ENCODE measurements around the gene TCEA2. TPM values are rescaled to one million over a fixed set of nuclear protein-coding genes. Genes with fewer than 3 reads are reported as not detected.

TCEA2 gene
- polyA plus RNA-seq, 1 donor from 2014 or later: 87.7 TPM

GRCh38 chr20:64038565-64039292 is 24.3 kb upstream of the TCEA2 start:
- H3K79me2 ChIP-seq (replicated peaks; ENCODE audit: insufficient read depth, low read length): no peaks in the 10 kb centered on the region
- peak overlapping the region; percentile 67 for H3K4me3 ChIP-seq (ENCODE audit: low read length)
- H3K27ac ChIP-seq (ENCODE audit: low read length): no peak overlapping the region
- H2AFZ ChIP-seq (ENCODE audit: low read depth, low read length): no peak overlapping the region
- TF ChIP-seq MXI1 (conservative IDR thresholded peaks at IDR 0.05; ENCODE audit: poor library complexity, severe bottlenecking) (no peak), TAF1 (IDR thresholded peaks at IDR 0.05; ENCODE audit: low read depth) (no peak), EP300 (conservative IDR thresholded peaks at IDR 0.05; ENCODE audit: poor library complexity, severe bottlenecking) (no peak), EZH2 (IDR thresholded peaks at IDR 0.05; ENCODE audit: borderline replicate concordance, insufficient read depth, low read length, poor library complexity, severe bottlenecking) (no peak), POLR2AphosphoS5 (IDR thresholded peaks at IDR 0.05) (no peak), SMC3 (conservative IDR thresholded peaks at IDR 0.05; ENCODE audit: poor library complexity) (peak; percentile 84), RAD21 (conservative IDR thresholded peaks at IDR 0.05) (peak; percentile 78)
- TF ChIP-seq, protein P1, sequence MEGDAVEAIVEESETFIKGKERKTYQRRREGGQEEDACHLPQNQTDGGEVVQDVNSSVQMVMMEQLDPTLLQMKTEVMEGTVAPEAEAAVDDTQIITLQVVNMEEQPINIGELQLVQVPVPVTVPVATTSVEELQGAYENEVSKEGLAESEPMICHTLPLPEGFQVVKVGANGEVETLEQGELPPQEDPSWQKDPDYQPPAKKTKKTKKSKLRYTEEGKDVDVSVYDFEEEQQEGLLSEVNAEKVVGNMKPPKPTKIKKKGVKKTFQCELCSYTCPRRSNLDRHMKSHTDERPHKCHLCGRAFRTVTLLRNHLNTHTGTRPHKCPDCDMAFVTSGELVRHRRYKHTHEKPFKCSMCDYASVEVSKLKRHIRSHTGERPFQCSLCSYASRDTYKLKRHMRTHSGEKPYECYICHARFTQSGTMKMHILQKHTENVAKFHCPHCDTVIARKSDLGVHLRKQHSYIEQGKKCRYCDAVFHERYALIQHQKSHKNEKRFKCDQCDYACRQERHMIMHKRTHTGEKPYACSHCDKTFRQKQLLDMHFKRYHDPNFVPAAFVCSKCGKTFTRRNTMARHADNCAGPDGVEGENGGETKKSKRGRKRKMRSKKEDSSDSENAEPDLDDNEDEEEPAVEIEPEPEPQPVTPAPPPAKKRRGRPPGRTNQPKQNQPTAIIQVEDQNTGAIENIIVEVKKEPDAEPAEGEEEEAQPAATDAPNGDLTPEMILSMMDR (IDR thresholded peaks at IDR 0.05; ENCODE audit: poor library complexity, severe bottlenecking): peak; percentile 71
- TF ChIP-seq, protein P2, sequence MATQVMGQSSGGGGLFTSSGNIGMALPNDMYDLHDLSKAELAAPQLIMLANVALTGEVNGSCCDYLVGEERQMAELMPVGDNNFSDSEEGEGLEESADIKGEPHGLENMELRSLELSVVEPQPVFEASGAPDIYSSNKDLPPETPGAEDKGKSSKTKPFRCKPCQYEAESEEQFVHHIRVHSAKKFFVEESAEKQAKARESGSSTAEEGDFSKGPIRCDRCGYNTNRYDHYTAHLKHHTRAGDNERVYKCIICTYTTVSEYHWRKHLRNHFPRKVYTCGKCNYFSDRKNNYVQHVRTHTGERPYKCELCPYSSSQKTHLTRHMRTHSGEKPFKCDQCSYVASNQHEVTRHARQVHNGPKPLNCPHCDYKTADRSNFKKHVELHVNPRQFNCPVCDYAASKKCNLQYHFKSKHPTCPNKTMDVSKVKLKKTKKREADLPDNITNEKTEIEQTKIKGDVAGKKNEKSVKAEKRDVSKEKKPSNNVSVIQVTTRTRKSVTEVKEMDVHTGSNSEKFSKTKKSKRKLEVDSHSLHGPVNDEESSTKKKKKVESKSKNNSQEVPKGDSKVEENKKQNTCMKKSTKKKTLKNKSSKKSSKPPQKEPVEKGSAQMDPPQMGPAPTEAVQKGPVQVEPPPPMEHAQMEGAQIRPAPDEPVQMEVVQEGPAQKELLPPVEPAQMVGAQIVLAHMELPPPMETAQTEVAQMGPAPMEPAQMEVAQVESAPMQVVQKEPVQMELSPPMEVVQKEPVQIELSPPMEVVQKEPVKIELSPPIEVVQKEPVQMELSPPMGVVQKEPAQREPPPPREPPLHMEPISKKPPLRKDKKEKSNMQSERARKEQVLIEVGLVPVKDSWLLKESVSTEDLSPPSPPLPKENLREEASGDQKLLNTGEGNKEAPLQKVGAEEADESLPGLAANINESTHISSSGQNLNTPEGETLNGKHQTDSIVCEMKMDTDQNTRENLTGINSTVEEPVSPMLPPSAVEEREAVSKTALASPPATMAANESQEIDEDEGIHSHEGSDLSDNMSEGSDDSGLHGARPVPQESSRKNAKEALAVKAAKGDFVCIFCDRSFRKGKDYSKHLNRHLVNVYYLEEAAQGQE (IDR thresholded peaks at IDR 0.05; ENCODE audit: borderline replicate concordance): no peak
- H3K9me3 ChIP-seq (ENCODE audit: low read length): no peaks in the 10 kb centered on the region
- no peaks in the 10 kb centered on the region for H3F3A ChIP-seq (ENCODE audit: insufficient read depth, low read length, poor library complexity, severe bottlenecking)
- no peaks in the 10 kb centered on the region for H3K36me3 ChIP-seq (ENCODE audit: insufficient read depth, low read length)
- peak overlapping the region; percentile 50 for H3K9ac ChIP-seq (ENCODE audit: low read length)
- H3K9me2 ChIP-seq (ENCODE audit: insufficient read depth, low read length): no peaks in the 10 kb centered on the region
- H3K4me2 ChIP-seq (ENCODE audit: low read length): no peak overlapping the region
- H4K20me1 ChIP-seq (ENCODE audit: insufficient read depth): no peaks in the 10 kb centered on the region
- peaks cover 66% of the 10 kb centered on the region for H3K27me3 ChIP-seq (ENCODE audit: insufficient read depth, low read depth, low read length)

GRCh38 chr20:64039293-64040160 is 23.5 kb upstream of the TCEA2 start:
- H3K4me2 ChIP-seq (ENCODE audit: low read length): no peak overlapping the region
- no peaks in the 10 kb centered on the region for H3F3A ChIP-seq (ENCODE audit: insufficient read depth, low read length, poor library complexity, severe bottlenecking)
- H3K27ac ChIP-seq (ENCODE audit: low read length): no peak overlapping the region
- TF ChIP-seq, protein P2 (IDR thresholded peaks at IDR 0.05; ENCODE audit: borderline replicate concordance): no peak
- TF ChIP-seq RAD21 (conservative IDR thresholded peaks at IDR 0.05) (no peak), SMC3 (conservative IDR thresholded peaks at IDR 0.05; ENCODE audit: poor library complexity) (peak; percentile 4)
- no peaks in the 10 kb centered on the region for H3K79me2 ChIP-seq (replicated peaks; ENCODE audit: insufficient read depth, low read length)
- peak overlapping the region; percentile 67 for H3K4me3 ChIP-seq (ENCODE audit: low read length)
- H3K36me3 ChIP-seq (ENCODE audit: insufficient read depth, low read length): no peaks in the 10 kb centered on the region
- H3K9me2 ChIP-seq (ENCODE audit: insufficient read depth, low read length): no peaks in the 10 kb centered on the region
- no peaks in the 10 kb centered on the region for H4K20me1 ChIP-seq (ENCODE audit: insufficient read depth)
- peaks cover 74% of the 10 kb centered on the region for H3K27me3 ChIP-seq (ENCODE audit: insufficient read depth, low read depth, low read length)
- no peaks in the 10 kb centered on the region for H3K9me3 ChIP-seq (ENCODE audit: low read length)
- peak overlapping the region; percentile 50 for H3K9ac ChIP-seq (ENCODE audit: low read length)
- H2AFZ ChIP-seq (ENCODE audit: low read depth, low read length): no peak overlapping the region
